Loucy (cell line): Measurements from ENCODE around the gene RCOR2.

Experiments
- H2AFZ ChIP-seq: fragments of 200-600 bp; sonication (generic); 2 replicates; pipeline ENCODE4 v1.6.0; 2016; ENCODE audit warnings: antibody characterized with exemption, mild to moderate bottlenecking, low read length, moderate library complexity
- H3F3A ChIP-seq: fragments of 200-600 bp; 2 replicates; pipeline ENCODE4 v1.6.0; 2016; ENCODE audit warnings: antibody characterized with exemption, low read depth, mild to moderate bottlenecking
- H3K27me3 ChIP-seq: fragments of 200-600 bp; sonication (generic); 2 replicates; pipeline ENCODE4 v1.6.1; 2014; ENCODE audit warnings: low read length, mild to moderate bottlenecking; ENCODE audit not compliant: insufficient read depth, poor library complexity, severe bottlenecking
- H3K36me3 ChIP-seq: fragments of 200-600 bp; sonication (generic); 2 replicates; pipeline ENCODE4 v1.6.1; 2016; ENCODE audit warnings: low read length; ENCODE audit not compliant: insufficient read depth
- H3K4me1 ChIP-seq: fragments of 200-600 bp; sonication (generic); 2 replicates; pipeline ENCODE4 v1.5.1; 2014; ENCODE audit warnings: low read length, mild to moderate bottlenecking; ENCODE audit not compliant: insufficient read depth, poor library complexity, severe bottlenecking
- H3K4me2 ChIP-seq: fragments of 200-600 bp; sonication (generic); 2 replicates; pipeline ENCODE4 v1.6.0; 2014; ENCODE audit warnings: antibody characterized with exemption, low read length, low read depth, mild to moderate bottlenecking; ENCODE audit not compliant: poor library complexity, severe bottlenecking
- H3K4me3 ChIP-seq: fragments of 200-600 bp; sonication (generic); 2 replicates; pipeline ENCODE4 v1.5.1; 2014; ENCODE audit warnings: low read length, mild to moderate bottlenecking, mixed read lengths; ENCODE audit not compliant: poor library complexity, severe bottlenecking
- H3K79me2 ChIP-seq: fragments of 200-600 bp; sonication (generic); 2 replicates; pipeline ENCODE4 v1.6.1; 2014; ENCODE audit warnings: low read length; ENCODE audit not compliant: insufficient read depth
- H3K9ac ChIP-seq: fragments of 200-600 bp; sonication (generic); 2 replicates; pipeline ENCODE4 v1.6.0; 2014; ENCODE audit warnings: mild to moderate bottlenecking, low read depth, low read length, moderate library complexity; ENCODE audit not compliant: poor library complexity, severe bottlenecking
- H3K9me2 ChIP-seq: fragments of 200-600 bp; sonication (generic); replicated peaks from 2 replicates; pipeline ENCODE4 v1.6.1; 2016; ENCODE audit warnings: low read depth, low read length, mixed read lengths
- H3K9me3 ChIP-seq: fragments of 200-600 bp; sonication (generic); 2 replicates; pipeline ENCODE4 v1.6.1; 2014; ENCODE audit warnings: mild to moderate bottlenecking, antibody characterized with exemption, low read length, low read depth; ENCODE audit not compliant: insufficient read depth
- H4K20me1 ChIP-seq: fragments of 200-600 bp; sonication (generic); 2 replicates; pipeline ENCODE4 v1.6.0; 2014; ENCODE audit warnings: antibody characterized with exemption, low read length, mild to moderate bottlenecking; ENCODE audit not compliant: insufficient read depth, poor library complexity, severe bottlenecking
- EZH2phosphoT487 ChIP-seq: fragments of 200-600 bp; IDR thresholded peaks from 2 replicates; pipeline ENCODE4 v1.6.1; 2018; ENCODE audit warnings: antibody characterized with exemption, mild to moderate bottlenecking, moderate library complexity, borderline replicate concordance
- TF ChIP-seq, protein P1 (sequence below): fragments of 200-600 bp; sonication (generic); conservative IDR thresholded peaks from 2 replicates; pipeline ENCODE4 v1.5.1; 2014; ENCODE audit warnings: mild to moderate bottlenecking, antibody characterized with exemption, low read length

The RCOR2 gene

DNA sequence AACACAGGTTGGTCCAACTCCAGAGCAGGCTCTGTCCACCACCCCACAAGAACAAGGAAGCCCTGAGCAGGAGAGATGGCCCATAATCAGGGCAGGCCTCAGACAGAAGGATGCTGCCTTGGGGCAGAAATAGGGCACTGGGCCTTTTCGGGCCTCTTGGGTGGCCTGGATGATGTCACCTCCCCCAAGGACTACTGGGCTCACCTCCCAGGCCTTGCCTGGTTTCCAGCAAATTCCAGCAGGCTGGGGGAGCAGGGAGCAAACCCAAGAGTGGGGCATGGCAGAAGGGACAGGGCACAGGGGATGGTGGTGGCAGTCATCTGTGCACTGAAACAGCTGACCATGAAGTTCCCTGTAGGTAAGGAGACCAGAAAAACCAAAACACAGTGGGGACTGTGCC lies 16.5 kb upstream of the RCOR2 start:
- Histone ChIP-seq H3K4me2 (no peak overlapping the region), H3K4me3 (no peak overlapping the region), H4K20me1 (no peaks in the 10 kb centered on the region), H3K9me3 (no peaks in the 10 kb centered on the region), H3K79me2 (no peaks in the 10 kb centered on the region), H3K9me2 (no peaks in the 10 kb centered on the region), H3K36me3 (no peaks in the 10 kb centered on the region), H3K9ac (no peak overlapping the region), H3F3A (no peaks in the 10 kb centered on the region), H3K27me3 (no peaks in the 10 kb centered on the region), H3K4me1 (peaks cover 8% of the 10 kb centered on the region), H2AFZ (no peak overlapping the region)
- no peak for TF ChIP-seq EZH2phosphoT487
- TF ChIP-seq, protein P1, sequence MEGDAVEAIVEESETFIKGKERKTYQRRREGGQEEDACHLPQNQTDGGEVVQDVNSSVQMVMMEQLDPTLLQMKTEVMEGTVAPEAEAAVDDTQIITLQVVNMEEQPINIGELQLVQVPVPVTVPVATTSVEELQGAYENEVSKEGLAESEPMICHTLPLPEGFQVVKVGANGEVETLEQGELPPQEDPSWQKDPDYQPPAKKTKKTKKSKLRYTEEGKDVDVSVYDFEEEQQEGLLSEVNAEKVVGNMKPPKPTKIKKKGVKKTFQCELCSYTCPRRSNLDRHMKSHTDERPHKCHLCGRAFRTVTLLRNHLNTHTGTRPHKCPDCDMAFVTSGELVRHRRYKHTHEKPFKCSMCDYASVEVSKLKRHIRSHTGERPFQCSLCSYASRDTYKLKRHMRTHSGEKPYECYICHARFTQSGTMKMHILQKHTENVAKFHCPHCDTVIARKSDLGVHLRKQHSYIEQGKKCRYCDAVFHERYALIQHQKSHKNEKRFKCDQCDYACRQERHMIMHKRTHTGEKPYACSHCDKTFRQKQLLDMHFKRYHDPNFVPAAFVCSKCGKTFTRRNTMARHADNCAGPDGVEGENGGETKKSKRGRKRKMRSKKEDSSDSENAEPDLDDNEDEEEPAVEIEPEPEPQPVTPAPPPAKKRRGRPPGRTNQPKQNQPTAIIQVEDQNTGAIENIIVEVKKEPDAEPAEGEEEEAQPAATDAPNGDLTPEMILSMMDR: no peak

DNA sequence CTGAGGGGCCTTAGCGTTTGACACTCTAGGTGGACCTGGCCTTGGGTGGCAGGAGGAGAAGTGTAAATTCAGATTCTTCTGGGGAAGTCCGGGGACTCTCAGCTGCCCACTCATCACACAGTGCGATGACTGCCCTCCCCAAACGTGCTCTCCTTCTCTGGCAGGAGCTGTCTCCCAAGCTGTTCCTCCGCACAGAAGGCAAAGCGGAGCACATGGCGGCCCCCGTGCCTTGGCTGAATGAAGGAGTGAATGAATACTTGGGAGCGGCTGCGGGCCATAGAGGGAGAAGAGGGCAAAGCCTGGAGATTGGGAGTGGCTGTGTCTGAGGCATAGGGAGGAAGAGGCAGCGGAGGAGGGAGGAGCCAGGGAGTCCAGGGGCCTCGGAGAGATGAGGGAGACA lies 14.9 kb upstream of the RCOR2 start:
- H3K79me2 ChIP-seq: no peaks in the 10 kb centered on the region
- H3F3A ChIP-seq: no peaks in the 10 kb centered on the region
- H3K9ac ChIP-seq: no peak overlapping the region
- H3K27me3 ChIP-seq: no peaks in the 10 kb centered on the region
- H3K9me2 ChIP-seq: no peaks in the 10 kb centered on the region
- H3K4me2 ChIP-seq: no peak overlapping the region
- no peaks in the 10 kb centered on the region for H3K9me3 ChIP-seq
- no peak for TF ChIP-seq EZH2phosphoT487
- TF ChIP-seq, protein P1: no peak
- H3K4me1 ChIP-seq: no peaks in the 10 kb centered on the region
- no peaks in the 10 kb centered on the region for H3K36me3 ChIP-seq
- H4K20me1 ChIP-seq: no peaks in the 10 kb centered on the region
- no peak overlapping the region for H3K4me3 ChIP-seq
- H2AFZ ChIP-seq: no peak overlapping the region

DNA sequence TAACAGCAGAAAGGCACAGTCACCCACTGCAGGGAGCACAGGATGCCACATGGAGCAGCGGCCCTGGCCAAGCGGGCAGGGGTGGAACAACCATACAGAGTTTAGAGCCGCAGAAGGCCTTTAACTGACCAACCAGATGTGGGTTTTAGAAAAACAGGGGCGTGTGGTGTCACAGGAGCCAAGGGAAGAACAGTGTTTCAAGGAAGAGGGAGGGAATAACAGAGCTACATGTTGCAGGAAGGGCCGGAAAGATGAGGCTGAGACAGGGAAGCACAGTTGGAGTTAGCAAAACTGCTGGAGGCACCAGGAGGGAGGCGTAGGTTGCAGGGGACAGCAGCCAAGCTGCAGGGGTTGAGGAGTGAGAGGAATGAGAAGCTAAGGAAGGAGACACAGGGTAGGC lies 14.1 kb upstream of the RCOR2 start:
- Histone ChIP-seq H3K27me3 (no peaks in the 10 kb centered on the region), H2AFZ (no peak overlapping the region), H4K20me1 (no peaks in the 10 kb centered on the region), H3K9ac (no peak overlapping the region), H3K9me3 (no peaks in the 10 kb centered on the region), H3K36me3 (no peaks in the 10 kb centered on the region), H3K79me2 (no peaks in the 10 kb centered on the region), H3K9me2 (no peaks in the 10 kb centered on the region), H3K4me1 (no peaks in the 10 kb centered on the region), H3K4me2 (no peak overlapping the region), H3F3A (no peaks in the 10 kb centered on the region), H3K4me3 (no peak overlapping the region)
- TF ChIP-seq, protein P1: no peak
- no peak for TF ChIP-seq EZH2phosphoT487
